HG03060 (cell line): Measurements from ENCODE around the gene HSPB6.

Experiments used
- ATAC-seq: cut with Tn5 transposase; IDR thresholded peaks from one replicate; pipeline ENCODE4 v1.9.1; 2021; ENCODE audit warnings: low read depth, moderate number of reproducible peaks; ENCODE audit not compliant: unreplicated experiment

Gene HSPB6

GRCh38 chr19:35767288-35768081 lies 10.7 kb upstream of the HSPB6 start:
- no peak for ATAC-seq

GRCh38 chr19:35766571-35767104 lies 9.8 kb upstream of the HSPB6 start:
- ATAC-seq: no peak

- ATAC-seq: no peak
These were observed 7.8 kb upstream of the HSPB6 start for GRCh38 chr19:35764432-35765315.

GRCh38 chr19:35760711-35761349 lies 4.0 kb upstream of the HSPB6 start:
- ATAC-seq: no peak

GRCh38 chr19:35759697-35760096 lies 2.9 kb upstream of the HSPB6 start:
- no peak for ATAC-seq

- peak; percentile 94 for ATAC-seq
These were observed 1.1 kb upstream of the HSPB6 start, which contains the start of gene PROSER3 for GRCh38 chr19:35757749-35758608. PROSER3 (plus strand) TSS chr19:35758176; CDS start chr19:35758216, 40 bp downstream.

GRCh38 chr19:35757231-35757748 lies 461 bp upstream of the HSPB6 start:
- ATAC-seq: no peak

- no peak for ATAC-seq
These were observed 1.1 kb downstream of the HSPB6 start for GRCh38 chr19:35755550-35756376.

- no peak for ATAC-seq
These were observed 1.7 kb downstream of the HSPB6 start for GRCh38 chr19:35755131-35755549.

- no peak for ATAC-seq
These were observed 2.3 kb downstream of the HSPB6 start for GRCh38 chr19:35754370-35755130.

GRCh38 chr19:35753634-35754369 lies 3.0 kb downstream of the HSPB6 start:
- no peak for ATAC-seq

GRCh38 chr19:35752746-35753350 lies 4.0 kb downstream of the HSPB6 start:
- no peak for ATAC-seq

- ATAC-seq: no peak
These were observed 4.7 kb downstream of the HSPB6 start for GRCh38 chr19:35751839-35752745.

GRCh38 chr19:35750167-35750566 lies 6.7 kb downstream of the HSPB6 start:
- ATAC-seq: no peak

GRCh38 chr19:35748106-35749020 lies 8.5 kb downstream of the HSPB6 start, which contains the start of gene LIN37:
LIN37 (plus strand) TSS chr19:35748576; CDS start chr19:35748725, 149 bp downstream.
- ATAC-seq: peak; percentile 53
